ENCODE measurements around the gene CEP131. TPM values are rescaled to one million over a fixed set of nuclear protein-coding genes. Genes with fewer than 3 reads are reported as not detected.

The CEP131 gene
- total RNA-seq, 2 donors from 2014 or later: 23.2 to 28.0 TPM

DNA sequence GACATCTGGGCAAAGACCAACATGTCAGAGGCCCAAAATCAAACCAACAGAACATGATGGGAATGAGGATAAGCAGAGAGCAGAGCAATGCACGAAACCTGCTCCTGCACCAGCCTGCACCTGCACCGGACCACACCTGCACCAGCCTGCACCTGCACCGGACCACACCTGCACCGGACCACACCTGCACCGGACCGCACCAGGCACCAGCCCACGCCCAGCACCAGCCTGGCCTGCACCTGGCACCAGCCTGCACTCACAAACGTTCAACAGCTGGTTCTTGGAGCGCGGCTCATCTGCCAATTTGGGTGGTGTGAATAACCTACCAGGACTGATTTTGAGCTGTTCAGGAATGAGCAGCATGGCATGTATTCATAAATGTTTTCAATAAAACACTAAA, 18.2 kb downstream of the CEP131 start:
- DNase-seq: no peak
- Histone ChIP-seq H3K9ac (ENCODE audit: extremely low read depth, low read length, poor library complexity, severe bottlenecking) (no peak overlapping the region), H3K36me3 (ENCODE audit: control insufficient read depth, insufficient read depth, low read length) (peaks cover 3% of the 10 kb centered on the region), H3K4me1 (ENCODE audit: control insufficient read depth, insufficient read depth, low read length) (no peaks in the 10 kb centered on the region), H3K27me3 (ENCODE audit: control insufficient read depth, insufficient read depth, low read length, poor library complexity, severe bottlenecking) (no peaks in the 10 kb centered on the region), H3K4me3 (ENCODE audit: low read length) (no peak overlapping the region), H3K9me3 (ENCODE audit: control insufficient read depth, low read length) (no peaks in the 10 kb centered on the region), H3K27ac (ENCODE audit: low read depth, low read length) (no peak overlapping the region)
- H3K4me1 Mint-ChIP-seq: no peaks in the 10 kb centered on the region
- H3K27me3 Mint-ChIP-seq (ENCODE audit: insufficient read depth): no peaks in the 10 kb centered on the region
- no peak overlapping the region for H3K27ac Mint-ChIP-seq
- TF ChIP-seq, protein P1, sequence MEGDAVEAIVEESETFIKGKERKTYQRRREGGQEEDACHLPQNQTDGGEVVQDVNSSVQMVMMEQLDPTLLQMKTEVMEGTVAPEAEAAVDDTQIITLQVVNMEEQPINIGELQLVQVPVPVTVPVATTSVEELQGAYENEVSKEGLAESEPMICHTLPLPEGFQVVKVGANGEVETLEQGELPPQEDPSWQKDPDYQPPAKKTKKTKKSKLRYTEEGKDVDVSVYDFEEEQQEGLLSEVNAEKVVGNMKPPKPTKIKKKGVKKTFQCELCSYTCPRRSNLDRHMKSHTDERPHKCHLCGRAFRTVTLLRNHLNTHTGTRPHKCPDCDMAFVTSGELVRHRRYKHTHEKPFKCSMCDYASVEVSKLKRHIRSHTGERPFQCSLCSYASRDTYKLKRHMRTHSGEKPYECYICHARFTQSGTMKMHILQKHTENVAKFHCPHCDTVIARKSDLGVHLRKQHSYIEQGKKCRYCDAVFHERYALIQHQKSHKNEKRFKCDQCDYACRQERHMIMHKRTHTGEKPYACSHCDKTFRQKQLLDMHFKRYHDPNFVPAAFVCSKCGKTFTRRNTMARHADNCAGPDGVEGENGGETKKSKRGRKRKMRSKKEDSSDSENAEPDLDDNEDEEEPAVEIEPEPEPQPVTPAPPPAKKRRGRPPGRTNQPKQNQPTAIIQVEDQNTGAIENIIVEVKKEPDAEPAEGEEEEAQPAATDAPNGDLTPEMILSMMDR (conservative IDR thresholded peaks at IDR 0.05): no peak
- no peaks in the 10 kb centered on the region for H3K9me3 Mint-ChIP-seq
- 84 to 86% methylated on average over 8 to 10 of the region's 10 CpGs for whole genome bisulfite sequencing, 2 experiments (ENCODE audit: insufficient coverage in 1 of 2, insufficient read length in 1 of 2)
- H3K4me3 Mint-ChIP-seq: no peak overlapping the region
- peaks cover 18% of the 10 kb centered on the region for H3K36me3 Mint-ChIP-seq (ENCODE audit: low read depth)

DNA sequence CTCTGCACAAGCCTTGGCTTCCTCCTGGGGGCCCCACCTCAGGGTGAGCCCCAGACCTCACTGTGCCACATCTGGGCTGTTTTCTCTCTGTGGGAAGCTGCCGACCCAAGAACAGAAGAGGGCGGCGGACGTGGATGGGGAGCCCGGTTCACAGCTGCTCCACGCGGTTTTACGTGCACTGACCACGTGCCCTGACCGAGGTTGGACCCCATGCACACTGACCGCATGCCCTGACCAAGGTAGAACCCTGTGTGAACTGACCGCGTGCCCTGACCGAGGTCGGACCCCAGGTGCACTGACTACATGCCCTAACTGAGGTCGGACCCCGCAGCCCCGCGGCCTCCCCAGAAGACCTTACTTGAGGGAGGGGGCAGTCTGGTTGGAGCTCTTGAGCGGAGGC, 19.6 kb downstream of the CEP131 start:
- H3K36me3 ChIP-seq (ENCODE audit: control insufficient read depth, insufficient read depth, low read length): peaks cover 3% of the 10 kb centered on the region
- no peaks in the 10 kb centered on the region for H3K9me3 Mint-ChIP-seq
- no peak overlapping the region for H3K9ac ChIP-seq (ENCODE audit: extremely low read depth, low read length, poor library complexity, severe bottlenecking)
- H3K4me1 ChIP-seq (ENCODE audit: control insufficient read depth, insufficient read depth, low read length): no peaks in the 10 kb centered on the region
- H3K4me1 Mint-ChIP-seq: no peaks in the 10 kb centered on the region
- H3K27me3 Mint-ChIP-seq (ENCODE audit: insufficient read depth): no peaks in the 10 kb centered on the region
- TF ChIP-seq, protein P1 (conservative IDR thresholded peaks at IDR 0.05): no peak
- H3K27ac Mint-ChIP-seq: no peak overlapping the region
- no peak for DNase-seq
- no peak overlapping the region for H3K4me3 ChIP-seq (ENCODE audit: low read length)
- H3K9me3 ChIP-seq (ENCODE audit: control insufficient read depth, low read length): no peaks in the 10 kb centered on the region
- WGBS, 2 experiments (ENCODE audit: insufficient coverage in 1 of 2, insufficient read length in 1 of 2): 96 to 97% methylated on average over 18 to 20 of the region's 20 CpGs
- H3K27ac ChIP-seq (ENCODE audit: low read depth, low read length): no peak overlapping the region
- no peaks in the 10 kb centered on the region for H3K27me3 ChIP-seq (ENCODE audit: control insufficient read depth, insufficient read depth, low read length, poor library complexity, severe bottlenecking)
- H3K4me3 Mint-ChIP-seq: no peak overlapping the region
- H3K36me3 Mint-ChIP-seq (ENCODE audit: low read depth): peaks cover 16% of the 10 kb centered on the region

DNA sequence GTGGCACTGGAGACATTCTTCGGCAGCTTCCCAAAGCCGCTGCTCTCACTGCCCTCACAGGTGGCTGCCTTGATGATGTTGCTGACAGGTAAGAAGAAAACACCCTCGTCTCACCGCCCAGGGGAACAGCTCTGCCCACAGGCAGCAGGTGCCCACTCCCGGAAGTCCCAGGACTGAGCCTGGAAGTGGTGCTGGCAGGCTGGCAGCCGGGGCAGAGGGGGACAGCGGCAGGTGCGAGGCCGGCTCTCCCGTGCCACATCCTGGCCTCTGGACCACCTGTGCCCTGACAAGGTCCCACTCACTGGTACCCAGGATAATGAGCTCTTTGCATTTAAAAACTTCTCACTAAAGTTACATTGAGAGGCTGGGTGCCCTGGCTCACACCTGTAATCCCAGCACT, 20.4 kb downstream of the CEP131 start:
- H3K4me3 ChIP-seq (ENCODE audit: low read length): no peak overlapping the region

More for the DNA sequence above, 20.4 kb downstream of the CEP131 start:
- no peaks in the 10 kb centered on the region for H3K4me1 ChIP-seq (ENCODE audit: control insufficient read depth, insufficient read depth, low read length)
- Mint-ChIP-seq H3K27ac (no peak overlapping the region), H3K4me3 (no peak overlapping the region), H3K4me1 (no peaks in the 10 kb centered on the region), H3K9me3 (no peaks in the 10 kb centered on the region), H3K27me3 (ENCODE audit: insufficient read depth) (no peaks in the 10 kb centered on the region), H3K36me3 (ENCODE audit: low read depth) (peaks cover 19% of the 10 kb centered on the region)
- H3K9me3 ChIP-seq (ENCODE audit: control insufficient read depth, low read length): no peaks in the 10 kb centered on the region
- DNase-seq: no peak
- TF ChIP-seq, protein P1 (conservative IDR thresholded peaks at IDR 0.05): no peak
- H3K36me3 ChIP-seq (ENCODE audit: control insufficient read depth, insufficient read depth, low read length): peaks cover 3% of the 10 kb centered on the region
- H3K27ac ChIP-seq (ENCODE audit: low read depth, low read length): no peak overlapping the region
- WGBS, 2 experiments (ENCODE audit: insufficient coverage in 1 of 2, insufficient read length in 1 of 2): 96 to 100% methylated on average over 5 to 10 of the region's 10 CpGs
- no peaks in the 10 kb centered on the region for H3K27me3 ChIP-seq (ENCODE audit: control insufficient read depth, insufficient read depth, low read length, poor library complexity, severe bottlenecking)
- H3K9ac ChIP-seq (ENCODE audit: extremely low read depth, low read length, poor library complexity, severe bottlenecking): no peak overlapping the region
